HEK293 (cell line): Measurements from ENCODE around the gene NEK10.

ENCODE experiments used
- FEZF1 ChIP-seq: fragments of 450-650 bp; formaldehyde crosslinking; IDR thresholded peaks from 2 replicates; pipeline ENCODE4 v1.5.1; 2016; ENCODE audit warnings: missing biosample characterization, missing genetic modification characterization
- GLI4 ChIP-seq: fragments of 450-650 bp; formaldehyde crosslinking; IDR thresholded peaks from 2 replicates; pipeline ENCODE4 v1.5.1; 2016; ENCODE audit warnings: missing biosample characterization, missing genetic modification characterization
- PRDM10 ChIP-seq: fragments of 450-650 bp; formaldehyde crosslinking; IDR thresholded peaks from 2 replicates; pipeline ENCODE4 v1.5.1; 2016; ENCODE audit warnings: missing biosample characterization, missing genetic modification characterization
- RBAK ChIP-seq: fragments of 450-650 bp; formaldehyde crosslinking; IDR thresholded peaks from 2 replicates; pipeline ENCODE4 v1.5.1; 2016; ENCODE audit warnings: missing biosample characterization, missing genetic modification characterization
- ZNF133 ChIP-seq: fragments of 450-650 bp; formaldehyde crosslinking; IDR thresholded peaks from 2 replicates; pipeline ENCODE4 v1.5.1; 2016; ENCODE audit warnings: missing biosample characterization, missing genetic modification characterization
- ZNF274 ChIP-seq, 2 experiments: fragments of 200-500 bp in 1 of 2; fragments of 450-650 bp in 1 of 2; sonication (Bioruptor generic) in 1 of 2; formaldehyde crosslinking in 1 of 2; IDR thresholded peaks; 2 replicates each; pipeline versions ENCODE4 v1.5.1 to v1.6.1; 2014 to 2016; ENCODE audit warnings: borderline replicate concordance in 1 of 2, inconsistent platforms in 1 of 2, low read length in 1 of 2, missing biosample characterization in 1 of 2, missing genetic modification characterization in 1 of 2
- ZNF354C ChIP-seq: fragments of 450-650 bp; formaldehyde crosslinking; IDR thresholded peaks from 2 replicates; pipeline ENCODE4 v1.5.1; 2016; ENCODE audit warnings: missing biosample characterization, missing genetic modification characterization, low read depth, borderline replicate concordance
- ZNF513 ChIP-seq: fragments of 450-650 bp; IDR thresholded peaks from 2 replicates; pipeline ENCODE4 v1.5.1; 2018; ENCODE audit warnings: missing biosample characterization, missing genetic modification characterization
- ZNF623 ChIP-seq: fragments of 450-650 bp; formaldehyde crosslinking; IDR thresholded peaks from 2 replicates; pipeline ENCODE4 v1.5.1; 2016; ENCODE audit warnings: missing biosample characterization, missing genetic modification characterization
- ZSCAN30 ChIP-seq: fragments of 450-650 bp; IDR thresholded peaks from 2 replicates; pipeline ENCODE4 v1.5.1; 2018; ENCODE audit warnings: missing biosample characterization, mild to moderate bottlenecking, missing genetic modification characterization, moderate library complexity
- TF ChIP-seq, protein P1 (sequence below): fragments of 450-650 bp; formaldehyde crosslinking; IDR thresholded peaks from 2 replicates; pipeline ENCODE4 v1.5.1; 2016; ENCODE audit warnings: missing biosample characterization, missing genetic modification characterization
- TF ChIP-seq, protein P2 (sequence below): fragments of 450-650 bp; formaldehyde crosslinking; IDR thresholded peaks from 2 replicates; pipeline ENCODE4 v1.5.1; 2016; ENCODE audit warnings: missing biosample characterization, missing genetic modification characterization
- TF ChIP-seq, protein P3 (sequence below): fragments of 450-650 bp; formaldehyde crosslinking; IDR thresholded peaks from 2 replicates; pipeline ENCODE4 v1.5.1; 2017; ENCODE audit warnings: missing biosample characterization, mild to moderate bottlenecking, missing genetic modification characterization, moderate library complexity
- TF ChIP-seq, protein P4 (sequence below): fragments of 450-650 bp; formaldehyde crosslinking; IDR thresholded peaks from 2 replicates; pipeline ENCODE4 v1.5.1; 2016; ENCODE audit warnings: missing biosample characterization, missing genetic modification characterization, low read depth

DNA sequence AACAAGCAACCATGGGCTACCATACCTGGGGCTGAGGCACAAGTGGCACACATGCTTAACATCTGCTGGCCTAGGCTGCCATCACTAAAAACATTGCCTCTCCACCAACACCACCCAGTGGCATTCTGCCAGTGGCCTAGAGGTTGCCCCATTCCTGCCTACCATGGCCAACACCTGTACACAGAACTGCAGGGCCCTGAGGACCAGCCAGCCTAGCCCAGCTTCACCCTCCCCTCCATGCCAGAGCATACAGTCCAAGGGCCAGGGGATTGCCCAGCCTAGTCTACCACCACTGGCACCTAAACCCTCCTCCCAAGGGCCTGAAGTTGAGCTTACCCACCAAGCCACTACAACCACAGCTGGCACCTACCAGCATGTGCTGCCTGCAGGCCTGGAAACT is 35.3 kb downstream of the NEK10 start:
- TF ChIP-seq ZNF354C (tag by site-specific recombination) = no peak
- TF ChIP-seq RBAK (tag by site-specific recombination) = no peak
- TF ChIP-seq, protein P1, sequence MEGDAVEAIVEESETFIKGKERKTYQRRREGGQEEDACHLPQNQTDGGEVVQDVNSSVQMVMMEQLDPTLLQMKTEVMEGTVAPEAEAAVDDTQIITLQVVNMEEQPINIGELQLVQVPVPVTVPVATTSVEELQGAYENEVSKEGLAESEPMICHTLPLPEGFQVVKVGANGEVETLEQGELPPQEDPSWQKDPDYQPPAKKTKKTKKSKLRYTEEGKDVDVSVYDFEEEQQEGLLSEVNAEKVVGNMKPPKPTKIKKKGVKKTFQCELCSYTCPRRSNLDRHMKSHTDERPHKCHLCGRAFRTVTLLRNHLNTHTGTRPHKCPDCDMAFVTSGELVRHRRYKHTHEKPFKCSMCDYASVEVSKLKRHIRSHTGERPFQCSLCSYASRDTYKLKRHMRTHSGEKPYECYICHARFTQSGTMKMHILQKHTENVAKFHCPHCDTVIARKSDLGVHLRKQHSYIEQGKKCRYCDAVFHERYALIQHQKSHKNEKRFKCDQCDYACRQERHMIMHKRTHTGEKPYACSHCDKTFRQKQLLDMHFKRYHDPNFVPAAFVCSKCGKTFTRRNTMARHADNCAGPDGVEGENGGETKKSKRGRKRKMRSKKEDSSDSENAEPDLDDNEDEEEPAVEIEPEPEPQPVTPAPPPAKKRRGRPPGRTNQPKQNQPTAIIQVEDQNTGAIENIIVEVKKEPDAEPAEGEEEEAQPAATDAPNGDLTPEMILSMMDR (tag by site-specific recombination) = no peak
- no peak for TF ChIP-seq ZNF513 (tag by site-specific recombination)
- TF ChIP-seq, protein P2, sequence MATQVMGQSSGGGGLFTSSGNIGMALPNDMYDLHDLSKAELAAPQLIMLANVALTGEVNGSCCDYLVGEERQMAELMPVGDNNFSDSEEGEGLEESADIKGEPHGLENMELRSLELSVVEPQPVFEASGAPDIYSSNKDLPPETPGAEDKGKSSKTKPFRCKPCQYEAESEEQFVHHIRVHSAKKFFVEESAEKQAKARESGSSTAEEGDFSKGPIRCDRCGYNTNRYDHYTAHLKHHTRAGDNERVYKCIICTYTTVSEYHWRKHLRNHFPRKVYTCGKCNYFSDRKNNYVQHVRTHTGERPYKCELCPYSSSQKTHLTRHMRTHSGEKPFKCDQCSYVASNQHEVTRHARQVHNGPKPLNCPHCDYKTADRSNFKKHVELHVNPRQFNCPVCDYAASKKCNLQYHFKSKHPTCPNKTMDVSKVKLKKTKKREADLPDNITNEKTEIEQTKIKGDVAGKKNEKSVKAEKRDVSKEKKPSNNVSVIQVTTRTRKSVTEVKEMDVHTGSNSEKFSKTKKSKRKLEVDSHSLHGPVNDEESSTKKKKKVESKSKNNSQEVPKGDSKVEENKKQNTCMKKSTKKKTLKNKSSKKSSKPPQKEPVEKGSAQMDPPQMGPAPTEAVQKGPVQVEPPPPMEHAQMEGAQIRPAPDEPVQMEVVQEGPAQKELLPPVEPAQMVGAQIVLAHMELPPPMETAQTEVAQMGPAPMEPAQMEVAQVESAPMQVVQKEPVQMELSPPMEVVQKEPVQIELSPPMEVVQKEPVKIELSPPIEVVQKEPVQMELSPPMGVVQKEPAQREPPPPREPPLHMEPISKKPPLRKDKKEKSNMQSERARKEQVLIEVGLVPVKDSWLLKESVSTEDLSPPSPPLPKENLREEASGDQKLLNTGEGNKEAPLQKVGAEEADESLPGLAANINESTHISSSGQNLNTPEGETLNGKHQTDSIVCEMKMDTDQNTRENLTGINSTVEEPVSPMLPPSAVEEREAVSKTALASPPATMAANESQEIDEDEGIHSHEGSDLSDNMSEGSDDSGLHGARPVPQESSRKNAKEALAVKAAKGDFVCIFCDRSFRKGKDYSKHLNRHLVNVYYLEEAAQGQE = no peak
- TF ChIP-seq PRDM10 (tag by site-specific recombination) = no peak
- no peak for TF ChIP-seq FEZF1 (tag by site-specific recombination)
- no peak for TF ChIP-seq ZSCAN30 (tag by site-specific recombination)
- TF ChIP-seq, protein P3, sequence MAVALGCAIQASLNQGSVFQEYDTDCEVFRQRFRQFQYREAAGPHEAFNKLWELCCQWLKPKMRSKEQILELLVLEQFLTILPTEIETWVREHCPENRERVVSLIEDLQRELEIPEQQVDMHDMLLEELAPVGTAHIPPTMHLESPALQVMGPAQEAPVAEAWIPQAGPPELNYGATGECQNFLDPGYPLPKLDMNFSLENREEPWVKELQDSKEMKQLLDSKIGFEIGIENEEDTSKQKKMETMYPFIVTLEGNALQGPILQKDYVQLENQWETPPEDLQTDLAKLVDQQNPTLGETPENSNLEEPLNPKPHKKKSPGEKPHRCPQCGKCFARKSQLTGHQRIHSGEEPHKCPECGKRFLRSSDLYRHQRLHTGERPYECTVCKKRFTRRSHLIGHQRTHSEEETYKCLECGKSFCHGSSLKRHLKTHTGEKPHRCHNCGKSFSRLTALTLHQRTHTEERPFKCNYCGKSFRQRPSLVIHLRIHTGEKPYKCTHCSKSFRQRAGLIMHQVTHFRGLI (tag by site-specific recombination) = no peak
- TF ChIP-seq ZNF623 (tag by site-specific recombination) = no peak
- TF ChIP-seq ZNF133 (tag by site-specific recombination) = no peak
- TF ChIP-seq, protein P4, sequence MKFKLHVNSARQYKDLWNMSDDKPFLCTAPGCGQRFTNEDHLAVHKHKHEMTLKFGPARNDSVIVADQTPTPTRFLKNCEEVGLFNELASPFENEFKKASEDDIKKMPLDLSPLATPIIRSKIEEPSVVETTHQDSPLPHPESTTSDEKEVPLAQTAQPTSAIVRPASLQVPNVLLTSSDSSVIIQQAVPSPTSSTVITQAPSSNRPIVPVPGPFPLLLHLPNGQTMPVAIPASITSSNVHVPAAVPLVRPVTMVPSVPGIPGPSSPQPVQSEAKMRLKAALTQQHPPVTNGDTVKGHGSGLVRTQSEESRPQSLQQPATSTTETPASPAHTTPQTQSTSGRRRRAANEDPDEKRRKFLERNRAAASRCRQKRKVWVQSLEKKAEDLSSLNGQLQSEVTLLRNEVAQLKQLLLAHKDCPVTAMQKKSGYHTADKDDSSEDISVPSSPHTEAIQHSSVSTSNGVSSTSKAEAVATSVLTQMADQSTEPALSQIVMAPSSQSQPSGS (tag by site-specific recombination) = no peak
- TF ChIP-seq ZNF274 (IDR thresholded peaks at IDR 0.05; ENCODE audit: low read length) = no peak
- TF ChIP-seq ZNF274 (tag by site-specific recombination; IDR thresholded peaks at IDR 0.05; ENCODE audit: borderline replicate concordance) = no peak
- TF ChIP-seq GLI4 (tag by site-specific recombination) = no peak
